Stomach (tissue), 9 donors: ENCODE data around the gene DFFB. TPM values are rescaled to one million over a fixed set of nuclear protein-coding genes. Genes with fewer than 3 reads are reported as not detected.

Experiments
- DNase-seq, 2 donors: peaks; one replicate each; pipeline versions ENCODE4 v3.0.0 to v3.0.0-alpha.2; 2013 to 2019
- H3K27ac ChIP-seq, 5 donors: fragments of 200-600 bp in 4 of 5; sonication (generic) in 4 of 5; one replicate each; pipeline ENCODE4 v1.5.1; 2013 to 2019; ENCODE audit warnings: mild to moderate bottlenecking in 1 of 5, moderate library complexity in 1 of 5
- H3K27me3 ChIP-seq, 3 donors: fragments of 200-600 bp; sonication (generic); one replicate each; pipeline ENCODE4 v1.5.1; 2017 to 2019; ENCODE audit warnings: mixed run types in 1 of 3
- H3K36me3 ChIP-seq, 4 donors: fragments of 200-600 bp; sonication (generic); 1 replicate in 3 of 4; 2 replicates in 1 of 4; pipeline ENCODE4 v1.5.1; 2016 to 2019
- H3K4me1 ChIP-seq, 4 donors: fragments of 200-600 bp; sonication (generic); one replicate each; pipeline ENCODE4 v1.5.1; 2016 to 2019
- H3K4me3 ChIP-seq, 4 donors: fragments of 200-600 bp; sonication (generic) in 3 of 4; one replicate each; pipeline ENCODE4 v1.5.1; 2016 to 2019; ENCODE audit warnings: mild to moderate bottlenecking in 1 of 4
- H3K9me3 ChIP-seq, 4 donors: fragments of 200-600 bp; sonication (generic); one replicate each; pipeline ENCODE4 v1.5.1; 2016 to 2019
- CTCF ChIP-seq, 7 experiments: fragments of 450-650 bp in 4 of 7; fragments of 200-600 bp in 3 of 7; sonication (generic) in 3 of 7; IDR thresholded peaks; one replicate each; pipeline ENCODE4 v1.5.1; 2016 to 2019; ENCODE audit warnings: antibody characterized with exemption in 7 of 7, control low read depth in 2 of 7, mild to moderate bottlenecking in 1 of 7
- EP300 ChIP-seq: sonication (generic); formaldehyde crosslinking; IDR thresholded peaks from one replicate; pipeline ENCODE4 v1.6.1; 2017; ENCODE audit warnings: antibody characterized with exemption
- POLR2A ChIP-seq, 4 donors: fragments of 450-650 bp; IDR thresholded peaks; one replicate each; pipeline ENCODE4 v1.6.1; 2016; ENCODE audit warnings: antibody characterized with exemption in 4 of 4, control low read depth in 2 of 4, mild to moderate bottlenecking in 1 of 4, moderate library complexity in 1 of 4
- POLR2AphosphoS5 ChIP-seq, 3 donors: sonication (generic); formaldehyde crosslinking; IDR thresholded peaks; one replicate each; pipeline ENCODE4 v1.6.1; 2016; ENCODE audit warnings: antibody characterized with exemption in 3 of 3
- WGBS, 5 donors: extraction: QIAGEN DNeasy Blood & Tissue Kit in 3 of 5; methylation state at CpG; one replicate each; pipeline versions ENCODE4 v1.1.5 to v1.1.7; 2013 to 2018; 5-methylcytosine and 5-hydroxymethylcytosine counted together
- intact Hi-C: fragments of 100-400 bp; cut with DNase I; formaldehyde crosslinking; loops from one replicate; pipeline ENCODE4 v1.15.1; 2023; ENCODE audit warnings: low total_unique reads
- polyA plus RNA-seq, 3 donors: library from polyadenylated mRNA; stranded (reverse); fragments of 200-250 nt; gene quantifications; one replicate each; pipeline ENCODE4 v1.2.3, GENCODE V29; 2013
- total RNA-seq, 5 donors: library from RNA; depleted of rRNA; stranded (reverse); fragments of >200 nt; gene quantifications; one replicate each; pipeline versions ENCODE4 v1.1.0 to v1.2.3, GENCODE V29; 2014 to 2016
- donor health status: healthy with polysubstance abuse.
- donor health status: Bipolar disorder and iron deficiency.
- donor health status: healthy.

The DFFB gene
- total and polyA plus RNA-seq, 8 donors: 1.2 to 9.3 (median 4.8) TPM

DNA sequence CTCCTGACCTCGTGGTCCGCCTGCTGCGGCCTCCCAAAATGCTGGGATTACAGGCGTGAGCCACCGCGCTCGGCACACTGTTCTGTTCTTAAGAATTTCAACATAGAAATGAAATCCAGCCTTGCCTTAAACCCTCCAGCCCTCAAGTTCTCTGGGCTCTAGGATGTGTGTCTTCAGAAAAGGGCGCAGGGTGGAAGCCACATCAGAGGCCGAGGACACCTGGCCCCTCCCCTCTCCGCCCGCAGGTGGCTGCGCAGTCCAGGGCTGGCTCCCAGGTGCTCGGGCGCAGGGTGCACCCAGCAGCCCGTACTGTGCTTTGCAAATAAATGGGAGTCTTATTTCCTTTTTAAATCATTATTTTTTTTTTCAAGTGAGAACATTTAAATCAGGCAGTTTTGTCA, 44.8 kb downstream of the DFFB start:
- Histone ChIP-seq H3K27ac (no peak overlapping the region), H3K4me3 (no peak overlapping the region), H3K36me3 (no peaks in the 10 kb centered on the region), H3K4me1 (peaks cover 9 to 38% (median 17%) of the 10 kb centered on the region in 4 donors), H3K9me3 (peaks cover 0 to 14% (median 7%) of the 10 kb centered on the region in 4 donors), H3K27me3 (no peaks in the 10 kb centered on the region)
- no peak for TF ChIP-seq EP300
- no peak for TF ChIP-seq POLR2AphosphoS5 (IDR thresholded peaks at IDR 0.05)
- TF ChIP-seq POLR2A (IDR thresholded peaks at IDR 0.05): no peak
- no peak for TF ChIP-seq CTCF (IDR thresholded peaks at IDR 0.05)
- no peak for DNase-seq
- intact Hi-C loops: no loop called here
- 88 to 95% (median 93%) methylated on average over 15 of the region's 15 CpGs for WGBS, 5 donors

GRCh38 chr1:3902571-3903091, 45.4 kb downstream of the DFFB start:
- H3K27me3 ChIP-seq: no peaks in the 10 kb centered on the region
- no peak overlapping the region for H3K27ac ChIP-seq
- H3K9me3 ChIP-seq: peaks cover 0 to 12% (median 5%) of the 10 kb centered on the region in 4 donors
- TF ChIP-seq POLR2A (IDR thresholded peaks at IDR 0.05) (no peak), EP300 (no peak), POLR2AphosphoS5 (IDR thresholded peaks at IDR 0.05) (no peak)
- H3K4me1 ChIP-seq: peaks cover 9 to 38% (median 17%) of the 10 kb centered on the region in 4 donors
- 68 to 79% (median 76%) methylated on average over 10 of the region's 10 CpGs for WGBS, 5 donors
- H3K4me3 ChIP-seq: no peak overlapping the region
- intact Hi-C loops: no loop called here
- DNase-seq: no peak
- H3K36me3 ChIP-seq: no peaks in the 10 kb centered on the region

GRCh38 chr1:3903141-3904005, 46.1 kb downstream of the DFFB start:
- Histone ChIP-seq H3K9me3 (peaks cover 0 to 4% (median 1%) of the 10 kb centered on the region in 4 donors), H3K27ac (no peak overlapping the region), H3K36me3 (no peaks in the 10 kb centered on the region), H3K27me3 (no peaks in the 10 kb centered on the region), H3K4me1 (peaks cover 9 to 38% (median 17%) of the 10 kb centered on the region in 4 donors), H3K4me3 (no peak overlapping the region)
- intact Hi-C loops: no loop called here
- 57 to 80% (median 65%) methylated on average over 16 of the region's 16 CpGs for WGBS, 5 donors
- peak; percentile 40 to 57 for DNase-seq
- TF ChIP-seq POLR2A (IDR thresholded peaks at IDR 0.05): no peak
- no peak for TF ChIP-seq EP300
- TF ChIP-seq POLR2AphosphoS5 (IDR thresholded peaks at IDR 0.05): no peak
- TF ChIP-seq CTCF (IDR thresholded peaks at IDR 0.05): no peak

DNA sequence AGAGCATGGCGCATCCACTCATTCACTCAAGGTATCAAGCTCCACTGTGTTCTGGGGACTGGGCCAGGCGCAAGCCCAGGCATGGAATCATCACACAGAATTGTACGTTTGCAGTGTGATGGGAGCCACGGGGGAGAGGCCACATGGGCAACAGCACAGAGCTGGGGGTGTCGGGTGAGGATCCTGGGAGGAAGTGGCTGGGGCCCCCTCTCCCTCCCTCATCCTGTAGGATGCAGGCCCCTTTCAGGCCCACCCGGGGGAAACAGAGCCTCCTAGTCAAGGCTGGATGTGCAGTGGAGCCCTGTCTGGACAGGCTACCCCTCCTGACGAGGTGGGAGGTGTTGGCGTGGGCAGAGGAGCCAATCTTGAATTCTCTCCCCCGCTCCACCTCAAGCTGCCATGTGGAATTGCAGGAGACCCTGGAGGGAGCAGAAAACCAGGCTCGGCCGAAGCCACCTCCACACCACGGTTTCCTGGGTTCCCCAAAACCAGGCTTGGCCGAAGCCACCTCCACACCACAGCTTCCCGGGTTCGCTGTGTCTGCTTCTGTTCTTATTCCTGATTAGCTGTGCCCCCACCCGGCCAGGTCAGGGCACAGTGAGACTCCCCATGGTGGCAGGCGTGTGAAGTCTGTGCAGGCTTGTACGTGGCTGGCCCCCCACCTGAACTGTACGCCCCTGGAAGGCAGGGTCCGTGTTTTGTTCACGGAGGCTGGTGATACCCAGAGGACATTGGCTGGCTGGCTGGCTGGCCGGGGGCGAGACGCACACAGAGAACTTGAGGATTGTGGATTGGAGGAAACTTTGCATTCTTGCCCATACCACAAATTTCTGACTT, 46.9 kb downstream of the DFFB start:
- Histone ChIP-seq H3K27ac (no peak overlapping the region), H3K27me3 (peaks cover 0 to 3% (median 0%) of the 10 kb centered on the region in 3 donors), H3K4me1 (peaks cover 7 to 32% (median 14%) of the 10 kb centered on the region in 4 donors), H3K36me3 (no peaks in the 10 kb centered on the region), H3K4me3 (no peak overlapping the region), H3K9me3 (no peaks in the 10 kb centered on the region)
- 75 to 87% (median 86%) methylated on average over 15 to 24 of the region's 24 CpGs for WGBS, 5 donors
- DNase-seq: no peak
- no peak for TF ChIP-seq POLR2A (IDR thresholded peaks at IDR 0.05)
- intact Hi-C loops: no loop called here

DNA sequence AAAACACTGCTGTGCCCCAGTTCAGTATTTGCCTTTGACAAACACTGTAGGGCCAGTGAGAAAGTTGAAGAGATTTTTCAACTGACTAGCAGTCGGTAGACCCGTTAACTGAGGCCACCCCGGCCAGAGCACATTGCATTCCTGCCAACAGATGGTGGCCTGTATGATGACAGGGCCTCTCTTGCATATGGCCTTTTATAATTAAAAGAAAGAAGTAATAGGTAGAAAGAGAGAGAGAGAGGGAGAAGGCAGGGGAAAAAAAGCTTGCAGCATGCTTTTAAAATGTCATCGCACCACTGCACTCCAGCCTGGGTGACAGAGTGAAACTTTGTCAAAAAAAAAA, 47.5 kb downstream of the DFFB start:
- Histone ChIP-seq H3K4me1 (peaks cover 4 to 26% (median 8%) of the 10 kb centered on the region in 4 donors), H3K36me3 (no peaks in the 10 kb centered on the region), H3K4me3 (no peak overlapping the region), H3K9me3 (no peaks in the 10 kb centered on the region), H3K27me3 (peaks cover 0 to 3% (median 0%) of the 10 kb centered on the region in 3 donors), H3K27ac (no peak overlapping the region)
- intact Hi-C loops: no loop called here
- WGBS, 5 donors: 78 to 89% (median 86%) methylated on average over 4 of the region's 4 CpGs
- TF ChIP-seq EP300 (no peak), POLR2AphosphoS5 (IDR thresholded peaks at IDR 0.05) (no peak)
- no peak for DNase-seq
